CD4-positive, alpha-beta T cell treated with Interleukin-4 for 4 hours (primary cell): ENCODE measurements around the gene NDUFA6.
"Not testable (repeated sequence)": the region's sequence is repeated elsewhere in the genome, so short reads cannot be mapped to it uniquely, and the experiment has no call there.

ENCODE experiments used
- DNase-seq: peaks from one replicate; pipeline ENCODE4 v3.0.0-alpha.2; 2020

NDUFA6 gene

DNA sequence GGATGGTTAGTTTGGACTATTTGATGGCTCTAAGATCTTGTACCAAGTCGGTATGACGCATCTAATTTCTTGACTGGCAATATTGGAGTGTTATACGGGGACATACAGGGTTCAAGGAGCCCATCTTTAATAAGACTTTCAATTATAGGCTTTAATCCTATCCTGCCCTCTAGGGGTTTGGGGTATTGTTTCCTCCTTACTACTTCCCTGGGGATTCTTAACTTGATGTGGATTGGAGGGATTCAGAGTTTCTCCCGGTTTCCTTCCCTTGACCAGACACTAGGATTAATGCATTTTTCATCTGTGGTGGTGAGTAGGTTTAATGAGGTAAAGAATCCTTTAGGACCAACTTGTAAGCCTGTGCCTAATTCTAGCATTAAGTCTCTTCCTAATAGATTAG, 21.2 kb upstream of the NDUFA6 start:
- no peak for DNase-seq

DNA sequence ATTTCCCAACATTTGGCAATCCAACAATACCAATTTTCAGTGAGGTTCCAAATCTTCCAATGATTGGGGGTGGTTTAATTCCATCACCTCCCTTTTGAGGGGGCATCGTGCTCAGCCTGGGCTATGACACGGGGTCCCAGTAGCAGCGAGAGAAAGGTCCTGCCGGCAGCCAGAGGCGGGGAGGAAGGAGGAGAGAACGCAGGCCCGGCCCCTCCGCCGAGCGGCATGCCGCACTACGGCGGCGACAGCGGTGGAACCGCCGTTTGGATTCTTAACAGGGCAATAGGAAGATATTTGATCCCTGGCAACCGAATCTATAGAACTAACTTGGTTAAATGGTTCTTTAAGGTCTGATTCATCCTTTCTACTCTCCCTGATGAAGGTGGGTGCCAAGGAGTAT, 18.3 kb upstream of the NDUFA6 start:
- no peak for DNase-seq

DNA sequence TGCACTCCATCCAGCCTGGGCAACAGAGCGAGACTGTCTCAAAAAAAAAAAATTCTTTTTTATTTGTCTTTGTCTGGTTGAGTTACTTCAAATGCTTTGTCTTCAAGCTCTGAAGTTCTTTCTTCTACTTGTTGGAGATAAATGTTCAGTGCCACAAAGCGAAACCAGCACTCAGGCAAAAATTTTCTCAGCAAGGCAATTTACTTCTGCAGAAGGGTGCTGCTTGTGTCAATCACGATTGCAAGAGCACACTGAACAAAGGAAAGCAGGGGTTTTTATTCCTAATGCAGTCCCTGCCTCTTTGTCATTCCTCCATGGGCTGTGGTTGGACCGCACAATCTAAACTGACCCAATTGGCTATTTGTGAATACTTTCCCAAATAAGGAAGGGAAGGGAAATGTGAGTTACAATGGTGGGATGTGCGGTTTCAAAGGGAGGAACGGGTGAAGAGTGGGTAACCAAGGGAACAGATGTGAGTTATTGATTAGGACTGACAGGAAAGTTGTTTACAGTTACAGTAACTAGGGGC, 13.8 kb upstream of the NDUFA6 start:
- DNase-seq: not testable (repeated sequence)

DNA sequence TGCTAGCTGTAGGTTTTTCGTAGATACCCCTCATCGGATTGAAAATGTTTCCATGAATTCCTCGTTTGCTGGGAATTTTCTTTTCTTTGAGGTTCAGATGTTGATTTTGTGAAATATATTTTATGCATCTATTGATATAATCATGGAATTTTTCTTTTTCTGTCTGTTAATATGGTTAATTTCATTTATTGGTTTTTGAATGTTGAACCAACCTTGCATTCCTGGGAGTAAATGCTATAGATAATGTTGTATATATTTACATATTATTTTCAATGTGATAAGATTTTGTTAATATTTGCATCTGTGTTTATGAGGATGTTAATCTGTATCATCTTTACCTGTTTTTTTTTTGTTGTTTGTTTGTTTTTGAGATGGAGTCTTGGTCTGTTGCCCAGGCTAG, 10.6 kb upstream of the NDUFA6 start:
- no peak for DNase-seq

DNA sequence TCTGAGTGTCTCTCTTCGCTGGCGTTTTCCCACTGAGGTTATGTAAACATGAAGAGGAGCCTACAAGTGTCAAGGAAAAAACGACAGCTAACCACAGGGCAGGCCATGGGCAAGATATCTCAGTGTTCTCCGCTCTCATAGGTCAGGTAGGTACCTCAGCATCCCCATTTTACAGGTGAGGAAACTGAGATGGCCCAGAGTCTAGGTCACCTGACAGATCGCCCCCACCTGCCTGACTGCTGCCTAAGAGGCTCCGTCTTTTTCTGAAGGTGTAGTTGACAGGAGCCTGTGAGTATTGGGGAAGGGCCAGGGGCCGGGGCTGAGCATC, 847 bp upstream of the NDUFA6 start:
- DNase-seq: no peak

DNA sequence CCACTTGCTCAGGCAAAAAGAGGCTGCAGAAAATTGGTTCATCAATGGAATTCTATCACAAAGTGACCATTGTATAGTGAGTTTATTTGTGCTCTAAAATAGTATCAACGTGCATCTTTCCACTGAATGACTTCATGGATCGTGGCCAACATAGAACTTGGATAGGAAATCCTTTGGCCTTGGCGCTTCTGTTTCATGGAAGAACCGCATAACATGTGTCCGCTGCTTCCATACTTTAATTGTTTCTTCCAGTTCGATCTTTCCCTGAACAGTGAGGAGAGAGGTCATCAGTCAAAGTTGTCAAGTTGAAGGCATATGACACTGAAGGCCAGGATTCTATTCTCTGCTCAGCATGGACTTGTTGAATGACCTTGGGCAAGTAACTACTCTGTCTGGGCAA, 4.5 kb downstream of the NDUFA6 start:
- DNase-seq: no peak

DNA sequence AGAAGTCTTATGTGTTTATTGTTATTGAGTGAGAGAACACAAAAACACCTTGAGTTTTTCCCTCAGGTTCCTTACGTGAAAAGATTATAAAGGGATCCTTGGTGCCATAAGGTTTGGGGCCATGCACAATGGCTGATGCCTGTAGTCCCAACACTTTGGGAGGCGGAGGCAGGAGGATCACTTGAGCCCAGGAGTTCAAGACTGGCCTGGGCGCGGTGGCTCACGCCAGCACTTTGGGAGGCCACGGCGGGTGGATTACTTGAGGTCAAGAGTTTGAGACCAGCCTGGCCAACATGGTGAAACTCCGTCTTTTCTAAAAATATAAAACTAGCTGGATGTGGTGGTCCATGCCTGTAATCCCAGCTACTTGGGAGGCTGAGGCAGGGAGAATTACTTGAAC, 5.7 kb downstream of the NDUFA6 start:
- DNase-seq: no peak

DNA sequence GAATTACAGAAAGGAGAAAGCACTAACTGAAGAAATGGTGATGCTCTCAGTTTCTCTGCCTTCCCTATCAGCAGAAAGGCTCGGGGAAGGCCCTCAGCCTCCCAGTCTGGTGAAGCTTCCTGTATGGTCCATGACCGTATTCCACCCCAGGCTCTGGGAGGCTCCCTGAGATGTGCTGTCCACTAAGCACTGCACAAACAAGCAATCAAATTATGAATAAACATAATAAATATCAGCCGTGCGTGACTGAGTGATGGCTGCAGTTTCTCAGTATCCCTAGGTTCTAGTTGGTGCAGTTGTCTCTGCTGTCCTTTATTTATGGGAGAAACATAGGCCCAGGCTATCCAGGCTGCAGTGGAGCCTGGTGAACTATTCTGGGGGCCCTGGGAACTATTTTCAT, 7.5 kb downstream of the NDUFA6 start:
- DNase-seq: no peak

DNA sequence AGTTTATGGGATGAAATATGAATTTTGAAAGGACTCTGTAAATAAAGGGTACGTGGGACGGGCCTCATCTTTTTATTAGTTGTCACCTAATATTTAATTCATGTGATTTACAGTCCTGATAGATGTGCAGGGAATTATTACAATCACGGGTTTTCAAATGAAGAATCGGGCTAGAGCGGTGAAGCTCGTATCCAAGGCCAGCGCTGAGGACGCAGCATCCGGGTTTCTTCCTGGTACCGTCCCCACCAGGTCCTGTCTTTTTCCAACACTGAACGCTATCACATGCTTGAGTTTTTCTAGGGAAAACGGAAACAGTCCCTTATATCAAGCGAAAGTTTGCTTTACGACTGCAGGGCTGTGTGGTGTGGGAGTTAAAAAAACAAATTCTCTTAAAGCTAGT, 10.3 kb downstream of the NDUFA6 start:
- no peak for DNase-seq

DNA sequence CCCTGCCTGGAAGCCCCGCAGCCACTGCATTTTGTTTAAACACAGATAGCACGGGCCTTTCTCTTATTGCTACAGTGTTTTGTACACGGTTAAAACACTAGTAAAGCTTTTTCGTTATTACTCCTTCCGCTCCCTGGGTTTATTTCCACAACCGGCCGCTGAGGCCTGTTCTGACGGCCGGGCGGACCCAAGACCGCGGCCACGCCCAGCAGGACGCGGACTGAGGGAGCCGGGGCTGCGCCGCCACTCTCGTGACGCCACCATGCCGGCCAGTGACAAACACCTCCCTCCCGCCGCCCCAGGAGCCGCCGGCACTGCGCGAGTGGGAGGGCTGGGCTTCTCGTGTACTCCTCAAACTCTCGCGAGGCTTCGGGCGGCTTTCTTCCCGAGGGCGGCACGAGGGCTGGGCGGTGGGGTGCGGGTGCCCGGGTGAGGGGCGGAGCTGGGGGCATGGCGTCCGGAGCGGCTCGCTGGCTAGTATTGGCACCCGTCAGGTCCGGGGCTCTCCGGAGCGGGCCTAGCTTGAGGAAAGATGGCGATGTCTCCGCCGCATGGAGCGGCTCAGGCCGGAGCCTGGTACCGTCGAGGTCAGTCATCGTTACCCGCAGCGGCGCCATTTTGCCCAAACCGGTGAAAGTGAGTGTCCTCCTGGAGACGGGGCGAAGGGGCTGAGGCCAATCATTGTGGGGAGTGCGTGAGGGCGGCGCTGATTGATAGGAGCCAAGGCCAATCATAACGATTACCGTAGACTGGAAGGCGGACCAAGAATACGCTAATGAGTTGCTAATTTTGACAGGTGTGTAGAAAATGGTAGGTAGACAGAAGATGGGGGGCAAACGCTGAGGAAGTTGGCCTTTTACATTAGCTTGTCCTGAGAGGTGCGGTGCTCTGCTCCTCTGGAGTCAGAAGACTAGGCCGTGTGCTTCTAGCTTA, 11.0 kb downstream of the NDUFA6 start, which contains the start of gene SMDT1:
Gene SMDT1, plus strand, starts transcription at position 382 of the 933 bp plus-strand sequence. Its CDS starts 69 bp downstream, at position 451.
- DNase-seq: peak; percentile 98

DNA sequence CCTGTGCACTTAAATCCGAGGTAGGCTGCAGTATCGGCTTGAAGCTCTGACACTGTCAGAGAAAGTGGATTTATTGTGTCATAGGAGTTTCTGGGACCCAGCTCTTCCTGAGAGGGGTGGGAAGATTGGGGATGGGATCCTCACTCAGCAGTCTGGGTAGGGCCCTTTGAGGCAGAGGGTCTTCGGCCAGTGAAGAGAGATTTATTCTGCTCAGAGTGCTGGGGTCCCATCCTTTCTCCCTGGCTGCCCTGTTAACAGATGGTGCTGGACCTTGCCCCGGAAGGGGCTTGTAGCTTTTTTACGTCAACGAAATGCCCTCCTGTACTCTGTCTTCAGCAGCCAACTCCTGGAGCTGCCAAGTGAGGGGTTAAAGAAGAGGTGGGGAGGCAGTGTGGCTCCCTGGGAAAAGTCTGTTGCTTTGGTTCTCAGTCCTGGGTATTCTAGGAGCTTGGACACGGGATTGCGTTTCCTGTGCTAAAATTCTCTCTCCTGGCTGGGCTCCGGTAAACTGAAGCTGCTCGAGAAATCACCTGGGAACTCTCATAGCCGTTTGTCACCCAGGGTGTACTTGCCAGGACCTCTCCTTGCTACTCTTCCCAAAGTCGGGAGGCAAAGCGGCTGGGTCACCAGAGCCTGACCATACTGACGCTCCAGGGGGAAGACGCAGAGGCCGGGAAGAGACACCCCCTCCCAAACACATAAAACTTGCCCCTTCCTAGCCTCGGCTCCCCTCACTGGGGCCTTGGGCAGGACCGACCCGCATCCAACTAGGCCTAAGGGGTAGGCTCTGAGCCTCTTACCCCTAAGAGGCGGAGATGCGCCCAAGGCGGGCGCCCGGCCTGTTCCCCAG, 11.9 kb downstream of the NDUFA6 start:
- DNase-seq: no peak

DNA sequence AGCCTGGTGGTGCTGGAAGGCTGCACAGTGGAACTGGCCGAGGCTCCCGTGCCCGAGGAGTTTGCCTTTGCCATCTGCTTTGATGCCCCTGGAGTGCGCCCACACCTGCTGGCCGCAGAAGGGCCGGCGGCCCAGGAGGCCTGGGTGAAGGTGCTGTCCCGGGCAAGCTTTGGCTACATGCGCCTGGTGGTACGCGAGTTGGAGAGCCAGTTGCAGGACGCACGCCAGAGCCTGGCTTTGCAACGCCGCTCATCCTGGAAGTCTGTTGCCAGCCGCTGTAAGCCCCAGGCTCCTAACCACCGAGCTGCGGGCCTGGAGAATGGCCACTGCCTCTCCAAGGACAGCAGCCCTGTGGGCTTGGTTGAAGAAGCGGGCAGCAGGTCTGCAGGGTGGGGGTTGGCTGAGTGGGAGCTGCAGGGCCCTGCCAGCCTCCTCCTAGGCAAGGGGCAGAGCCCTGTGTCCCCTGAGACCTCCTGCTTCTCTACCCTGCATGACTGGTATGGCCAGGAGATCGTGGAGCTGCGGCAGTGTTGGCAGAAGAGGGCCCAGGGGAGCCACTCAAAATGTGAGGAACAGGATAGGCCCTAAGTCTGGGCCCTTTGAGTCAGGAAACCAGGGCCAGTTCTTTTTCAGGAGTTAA, 13.0 kb downstream of the NDUFA6 start:
- DNase-seq: no peak

DNA sequence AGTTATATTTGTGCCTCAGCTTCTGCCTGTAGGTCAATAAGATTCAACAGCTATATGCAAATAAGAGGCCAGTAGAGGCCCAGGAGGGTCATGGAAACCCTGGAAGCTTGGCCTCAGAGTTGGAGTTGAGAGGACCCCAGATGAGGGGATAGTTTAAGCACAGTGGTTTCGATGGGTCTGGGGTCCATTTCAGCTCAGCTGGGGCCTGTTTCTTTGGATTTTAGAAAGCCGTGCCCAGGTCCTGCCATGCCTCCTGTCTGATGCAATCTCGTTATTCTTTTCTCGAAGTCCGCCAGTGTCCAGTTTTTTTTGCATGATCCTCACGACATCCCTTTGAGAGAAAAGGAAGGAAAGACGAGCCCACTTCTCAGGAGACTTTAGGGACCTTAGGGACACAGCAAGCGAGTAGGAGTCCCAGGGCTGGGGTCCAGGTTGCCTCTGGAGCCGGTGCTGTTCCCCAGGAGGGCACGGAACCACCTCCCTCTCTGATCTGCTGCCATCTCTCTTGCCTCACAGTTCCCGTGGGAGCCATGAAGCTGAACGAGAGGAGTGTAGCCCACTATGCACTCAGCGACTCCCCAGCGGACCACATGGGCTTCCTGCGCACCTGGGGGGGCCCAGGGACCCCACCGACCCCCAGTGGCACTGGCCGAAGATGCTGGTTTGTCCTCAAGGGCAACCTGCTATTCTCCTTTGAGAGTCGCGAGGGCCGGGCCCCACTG, 13.6 kb downstream of the NDUFA6 start:
- no peak for DNase-seq

DNA sequence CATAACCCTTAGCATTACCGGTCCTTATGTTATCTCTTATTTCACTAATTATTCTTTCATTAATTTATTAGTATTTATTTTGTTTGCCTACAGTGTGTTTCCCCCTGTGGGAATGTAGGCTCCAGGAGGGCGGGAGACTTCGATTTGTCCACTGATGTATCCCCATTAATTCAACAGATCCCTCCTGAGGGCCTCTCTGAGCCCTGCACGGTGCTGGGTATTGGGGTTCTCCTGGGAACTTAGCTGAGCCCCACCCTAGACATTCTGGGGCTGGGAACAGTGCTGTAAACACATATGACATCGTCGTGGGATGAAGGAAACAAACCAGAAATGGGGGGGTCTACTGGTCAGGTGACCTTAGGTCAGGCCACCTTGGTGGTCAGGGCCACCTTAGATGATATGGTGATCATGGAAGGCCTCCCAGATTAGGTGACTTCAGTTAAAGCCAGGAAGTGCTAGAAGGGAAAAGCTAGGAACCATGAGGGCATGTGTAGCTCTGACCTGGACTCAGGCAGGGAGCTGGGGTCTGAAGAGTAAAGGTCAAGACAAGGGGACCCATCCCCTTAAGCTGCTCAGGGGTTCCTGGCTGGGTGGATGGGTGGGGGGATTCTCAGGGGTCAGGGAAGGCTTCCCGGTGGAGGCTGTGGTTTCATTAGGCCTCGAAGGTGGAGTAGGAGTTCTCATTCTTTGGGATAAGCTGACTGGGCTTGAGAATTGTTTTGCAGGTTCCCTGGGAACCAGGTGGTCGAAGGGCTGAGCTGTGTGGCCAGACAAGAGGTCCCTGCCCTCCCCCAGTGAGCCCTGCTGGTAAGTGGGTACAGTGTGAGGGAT, 15.5 kb downstream of the NDUFA6 start:
- DNase-seq: no peak

DNA sequence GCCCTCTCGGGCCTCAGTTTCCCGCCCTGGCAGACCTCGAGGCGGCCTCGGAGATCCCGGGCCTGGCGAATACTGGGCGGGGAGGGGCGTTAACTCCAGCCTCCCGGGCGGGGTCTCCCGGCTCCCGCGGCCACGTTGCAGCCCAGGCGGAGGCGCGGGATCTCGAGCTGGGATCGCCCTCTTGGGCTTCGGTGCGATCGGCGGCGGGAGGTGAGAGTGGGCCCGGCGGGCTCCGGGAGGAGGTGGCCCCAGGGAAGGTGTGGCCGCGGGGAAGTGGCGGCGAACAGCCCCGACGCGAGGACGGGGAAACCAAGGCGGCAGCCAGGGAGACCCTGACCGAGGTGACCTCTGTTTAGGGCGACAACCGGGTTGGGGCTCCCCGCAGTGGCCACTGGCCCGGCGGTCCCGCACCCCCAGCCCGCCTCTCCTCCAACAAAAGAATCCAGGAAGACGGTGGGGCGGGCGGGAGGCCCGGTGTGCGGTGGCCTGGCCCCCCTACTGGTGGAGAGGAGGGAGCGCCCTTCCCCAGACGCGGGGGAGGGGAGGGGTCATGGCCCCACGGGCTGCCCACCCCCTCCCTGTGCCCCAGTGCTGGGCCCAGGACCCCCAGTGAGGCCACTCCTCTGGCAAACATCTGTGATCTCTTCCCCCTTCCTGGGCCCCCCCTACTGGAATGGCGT, 16.3 kb downstream of the NDUFA6 start, which contains the start of gene PHETA2:
Gene PHETA2, plus strand, starts transcription at position 117 of the 680 bp plus-strand sequence. CDS start 3,046 bp downstream, outside the sequence.
- DNase-seq: peak; percentile 41

DNA sequence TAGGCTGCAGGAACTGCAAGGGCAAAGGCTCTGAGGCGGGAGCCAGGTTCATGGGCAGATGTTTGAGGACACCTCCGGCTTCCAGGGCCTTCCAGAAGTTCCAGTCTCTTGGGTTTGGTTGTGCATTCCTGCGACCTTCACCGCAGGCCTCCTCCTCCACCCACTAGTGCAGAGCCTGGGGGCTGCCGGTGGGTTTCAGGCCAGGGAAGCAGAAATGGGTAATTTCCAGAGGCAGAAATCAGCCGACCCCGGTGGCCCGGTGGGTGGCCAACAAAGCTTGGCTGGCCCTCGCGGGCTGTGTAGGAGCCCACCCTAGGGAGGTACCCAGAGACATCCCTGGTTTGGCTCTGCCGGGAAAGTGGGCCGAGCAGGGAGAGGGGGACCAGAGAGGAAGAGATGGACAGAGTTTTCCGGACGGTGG, 16.9 kb downstream of the NDUFA6 start:
- DNase-seq: no peak

DNA sequence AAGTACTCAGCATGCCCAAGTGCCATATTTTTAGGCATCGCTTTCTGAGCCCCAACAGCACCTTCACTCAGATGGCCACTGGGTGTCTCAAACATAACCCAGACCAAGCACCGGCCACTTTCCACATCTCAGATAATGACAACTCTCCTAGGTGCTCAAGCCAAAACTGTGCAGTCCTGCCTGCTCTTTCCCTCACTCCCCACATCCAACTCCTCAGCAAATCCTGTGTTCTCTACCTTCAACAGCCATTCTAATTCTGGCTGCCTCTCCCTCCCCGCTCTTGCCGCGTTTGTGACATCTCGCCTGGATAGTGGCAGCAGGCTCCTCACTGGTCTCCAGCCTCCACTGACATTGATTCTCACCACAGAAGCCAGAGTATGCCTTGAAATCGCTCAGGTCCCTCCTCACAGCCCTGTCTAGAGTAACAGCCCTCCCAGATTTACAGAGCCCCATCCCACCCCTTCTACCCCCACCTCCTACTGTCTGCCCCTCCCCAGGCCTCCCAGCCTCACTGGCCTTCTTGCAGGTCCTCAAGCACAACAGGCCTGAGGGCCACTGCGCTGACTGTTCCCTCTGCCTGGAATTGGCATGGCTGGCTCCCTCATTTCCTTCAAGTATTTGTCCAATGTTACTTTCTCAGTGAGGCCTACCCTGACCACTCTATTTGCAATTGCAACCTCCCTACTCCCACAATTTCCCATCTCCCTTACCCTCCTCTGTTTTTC, 17.8 kb downstream of the NDUFA6 start:
- no peak for DNase-seq

DNA sequence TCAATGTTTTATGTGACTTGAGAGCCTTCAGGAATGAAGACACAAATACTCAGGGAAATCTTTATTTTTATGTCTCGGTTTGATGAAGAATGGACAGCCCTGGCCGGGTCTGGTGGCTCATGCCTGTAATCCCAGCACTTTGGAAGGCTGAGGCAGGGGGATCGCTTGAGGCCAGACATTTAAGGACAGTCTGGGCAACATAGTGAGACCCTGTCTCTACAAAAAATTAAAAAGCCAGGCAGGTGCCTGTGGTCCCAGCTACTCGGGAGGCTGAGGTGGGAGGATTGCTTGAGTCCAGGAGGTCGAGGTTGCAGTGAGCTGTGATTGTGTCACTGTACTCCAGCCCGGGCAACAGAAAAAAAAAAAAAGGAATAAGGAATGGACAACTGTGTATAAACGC, 19.1 kb downstream of the NDUFA6 start:
- DNase-seq: not testable (repeated sequence)

DNA sequence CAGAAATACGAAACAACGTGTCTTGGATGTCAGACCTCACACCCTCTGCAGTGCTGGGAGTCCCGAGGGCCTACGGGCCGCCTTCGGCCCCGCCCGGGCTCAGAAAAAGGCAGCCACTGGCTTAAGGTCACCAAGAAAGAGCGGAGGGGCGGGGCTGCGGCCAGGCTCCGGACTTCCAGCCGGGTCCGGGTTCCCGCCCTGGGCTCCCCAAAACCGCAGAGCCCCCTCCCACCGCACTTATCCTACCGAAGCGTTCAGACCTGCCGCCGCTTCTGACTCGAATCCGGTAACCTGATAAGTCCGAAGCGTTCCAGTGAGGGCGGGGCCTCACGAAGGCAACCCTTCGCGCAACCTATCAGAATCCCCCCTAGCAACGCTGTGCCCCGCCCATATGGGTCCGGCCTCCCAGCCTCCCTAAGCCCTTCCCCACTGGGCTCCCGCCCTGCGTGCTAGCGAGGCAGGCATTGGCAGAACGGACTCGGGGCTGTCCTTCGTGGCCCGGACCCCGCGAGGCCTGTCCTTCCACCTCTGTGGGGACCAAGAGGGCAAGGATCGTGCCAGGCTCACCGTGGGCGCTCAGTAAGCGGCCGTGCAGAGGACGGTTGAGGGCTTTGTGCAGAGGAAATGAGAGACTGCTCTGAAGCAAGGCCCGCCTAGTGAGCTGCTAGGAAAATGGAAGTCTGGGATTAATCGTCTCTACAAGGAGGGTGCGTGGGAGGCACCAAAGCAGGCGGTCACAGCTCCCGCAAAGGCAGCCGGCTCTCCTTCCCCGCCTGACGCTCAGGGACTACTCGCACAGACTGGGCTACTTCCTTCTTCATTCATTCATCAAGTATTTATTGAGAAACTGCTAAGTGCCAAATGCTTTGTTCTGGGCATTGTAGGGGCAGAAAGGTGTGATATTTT, 19.8 kb downstream of the NDUFA6 start, which contains the start of gene NAGA:
Gene NAGA, minus strand, starts transcription at position 296 of the 906 bp plus-strand sequence. CDS start 515 bp downstream, outside the sequence.
- peak; percentile 90 for DNase-seq
